ENCODE measurements around the gene PHOX2B.

PHOX2B gene

GRCh38 chr4:41757521-41758156 lies 9.1 kb upstream of the PHOX2B start:
- no peaks in the 10 kb centered on the region for H3K4me1 ChIP-seq (ENCODE audit: low read depth, poor library complexity, severe bottlenecking)
- H3K4me3 ChIP-seq (IDR thresholded peaks at IDR 0.05; ENCODE audit: insufficient read depth, low read depth, low read length), result no peak overlapping the region
- H4K20me1 ChIP-seq (ENCODE audit: insufficient read depth), result no peaks in the 10 kb centered on the region
- H3K36me3 ChIP-seq (ENCODE audit: insufficient read depth), result no peaks in the 10 kb centered on the region
- no peak overlapping the region for H3K4me2 ChIP-seq
- H3K27me3 ChIP-seq (ENCODE audit: insufficient read depth, low read depth), result no peaks in the 10 kb centered on the region
- no peaks in the 10 kb centered on the region for H3K79me2 ChIP-seq (ENCODE audit: insufficient read depth, low read depth)
- H2AFZ ChIP-seq (ENCODE audit: low read depth), result no peak overlapping the region
- H3K9ac ChIP-seq, result no peak overlapping the region
- TF ChIP-seq CTCF (conservative IDR thresholded peaks at IDR 0.05; ENCODE audit: low read depth, low read length), result no peak
- no peak overlapping the region for H3K27ac ChIP-seq

GRCh38 chr4:41753942-41754341 lies 5.4 kb upstream of the PHOX2B start:
- H3K9ac ChIP-seq, result no peak overlapping the region
- H3K4me1 ChIP-seq (ENCODE audit: low read depth, poor library complexity, severe bottlenecking), result no peaks in the 10 kb centered on the region
- H4K20me1 ChIP-seq (ENCODE audit: insufficient read depth), result no peaks in the 10 kb centered on the region
- H3K27ac ChIP-seq, result no peak overlapping the region
- no peak overlapping the region for H3K4me2 ChIP-seq
- H3K36me3 ChIP-seq (ENCODE audit: insufficient read depth), result no peaks in the 10 kb centered on the region
- H3K79me2 ChIP-seq (ENCODE audit: insufficient read depth, low read depth), result no peaks in the 10 kb centered on the region
- H3K4me3 ChIP-seq (IDR thresholded peaks at IDR 0.05; ENCODE audit: insufficient read depth, low read depth, low read length), result no peak overlapping the region
- no peaks in the 10 kb centered on the region for H3K27me3 ChIP-seq (ENCODE audit: insufficient read depth, low read depth)
- no peak for TF ChIP-seq CTCF (conservative IDR thresholded peaks at IDR 0.05; ENCODE audit: low read depth, low read length)
- no peak overlapping the region for H2AFZ ChIP-seq (ENCODE audit: low read depth)

GRCh38 chr4:41752081-41752836 lies 3.7 kb upstream of the PHOX2B start:
- Histone ChIP-seq H3K4me3 (IDR thresholded peaks at IDR 0.05; ENCODE audit: insufficient read depth, low read depth, low read length) (no peak overlapping the region), H3K27ac (no peak overlapping the region), H3K79me2 (ENCODE audit: insufficient read depth, low read depth) (no peaks in the 10 kb centered on the region), H4K20me1 (ENCODE audit: insufficient read depth) (no peaks in the 10 kb centered on the region), H3K27me3 (ENCODE audit: insufficient read depth, low read depth) (no peaks in the 10 kb centered on the region), H2AFZ (ENCODE audit: low read depth) (no peak overlapping the region), H3K4me1 (ENCODE audit: low read depth, poor library complexity, severe bottlenecking) (no peaks in the 10 kb centered on the region), H3K9ac (no peak overlapping the region), H3K36me3 (ENCODE audit: insufficient read depth) (no peaks in the 10 kb centered on the region), H3K4me2 (no peak overlapping the region)
- TF ChIP-seq CTCF (conservative IDR thresholded peaks at IDR 0.05; ENCODE audit: low read depth, low read length), result no peak

- no peak overlapping the region for H3K9ac ChIP-seq
- TF ChIP-seq CTCF (conservative IDR thresholded peaks at IDR 0.05; ENCODE audit: low read depth, low read length), result no peak
- H3K27ac ChIP-seq, result no peak overlapping the region
- H3K4me3 ChIP-seq (IDR thresholded peaks at IDR 0.05; ENCODE audit: insufficient read depth, low read depth, low read length), result no peak overlapping the region
- H3K4me2 ChIP-seq, result no peak overlapping the region
- no peaks in the 10 kb centered on the region for H3K79me2 ChIP-seq (ENCODE audit: insufficient read depth, low read depth)
- H3K27me3 ChIP-seq (ENCODE audit: insufficient read depth, low read depth), result no peaks in the 10 kb centered on the region
- H3K4me1 ChIP-seq (ENCODE audit: low read depth, poor library complexity, severe bottlenecking), result no peaks in the 10 kb centered on the region
- no peaks in the 10 kb centered on the region for H4K20me1 ChIP-seq (ENCODE audit: insufficient read depth)
- H2AFZ ChIP-seq (ENCODE audit: low read depth), result no peak overlapping the region
- no peaks in the 10 kb centered on the region for H3K36me3 ChIP-seq (ENCODE audit: insufficient read depth)
Observed at GRCh38 chr4:41751449-41752061, 3.0 kb upstream of the PHOX2B start.
